GM23248 (cell line): ENCODE results near the gene ARHGEF10L.

Experiments
- EZH2 ChIP-seq: fragments of 200-600 bp; sonication (generic); IDR thresholded peaks from 2 replicates; pipeline ENCODE4 v1.6.1; 2018; ENCODE audit warnings: antibody characterized with exemption, mild to moderate bottlenecking; ENCODE audit not compliant: insufficient read depth, poor library complexity, severe bottlenecking
- EZH2phosphoT487 ChIP-seq: fragments of 200-600 bp; sonication (generic); IDR thresholded peaks from 2 replicates; pipeline ENCODE4 v1.6.1; 2018; ENCODE audit warnings: antibody characterized with exemption, moderate library complexity, mild to moderate bottlenecking, low read depth; ENCODE audit not compliant: insufficient read depth

GRCh38 chr1:17633654-17634053, 94.2 kb downstream of the ARHGEF10L start:
- TF ChIP-seq EZH2phosphoT487 (no peak), EZH2 (no peak)
